Measurements from ENCODE around the gene TBC1D22A. TPM values are rescaled to one million over a fixed set of nuclear protein-coding genes. Genes with fewer than 3 reads are reported as not detected.

The TBC1D22A gene
- polyA plus RNA-seq, 1 of the 3 experiments (the other 2 are of a cell fraction) = 16.5 TPM

GRCh38 chr22:46812788-46813187 is 50.3 kb downstream of the TBC1D22A start:
- WGBS (ENCODE audit: low lambda C conversion rate) = 95% methylated on average over 13 of the region's 13 CpGs
- H3K4me1 ChIP-seq (ENCODE audit: control insufficient read depth in 1 of 2, insufficient read depth in 2 of 2, low read depth in 1 of 2, low read length in 1 of 2) = peaks cover 0 to 12% of the 10 kb centered on the region in 2 experiments; a peak in 2 of 4 replicates
- CTCF ChIA-PET = interaction anchor here (1.0 to 3.9 kb wide), 4 partner anchors 10 to 15 kb away, joined by 3 to 26 read pairs (median 3); no protein-coding TSS in a partner anchor
- POLR2A ChIA-PET = no interaction called here
- no peak overlapping the region for H2AFZ ChIP-seq (ENCODE audit: low read depth)
- no peak for DNase-seq
- TF ChIP-seq USF1 (IDR thresholded peaks at IDR 0.05; ENCODE audit: borderline replicate concordance, low read depth) (no peak), FOSL2 (IDR thresholded peaks at IDR 0.05; ENCODE audit: borderline replicate concordance, low read depth) (no peak), GATA2 (CRISPR knock-in tag; IDR thresholded peaks at IDR 0.05) (no peak), MXI1 (IDR thresholded peaks at IDR 0.05; ENCODE audit: low read depth, low read length) (no peak), RFX5 (IDR thresholded peaks at IDR 0.05; ENCODE audit: low read length) (no peak), TCF12 (IDR thresholded peaks at IDR 0.05) (no peak), SIN3A (IDR thresholded peaks at IDR 0.05; ENCODE audit: borderline replicate concordance, low read depth, low read length) (no peak), TEAD4 (IDR thresholded peaks at IDR 0.05; ENCODE audit: borderline replicate concordance, insufficient read depth) (no peak), SMC3 (IDR thresholded peaks at IDR 0.05; ENCODE audit: low read depth, low read length) (no peak), RCOR1 (IDR thresholded peaks at IDR 0.05; ENCODE audit: low read length) (no peak), USF2 (IDR thresholded peaks at IDR 0.05; ENCODE audit: borderline replicate concordance, low read depth, low read length) (no peak), ELF1 (IDR thresholded peaks at IDR 0.05) (no peak), RXRA (IDR thresholded peaks at IDR 0.05; ENCODE audit: borderline replicate concordance, low read depth) (no peak), MAX (IDR thresholded peaks at IDR 0.05; ENCODE audit: low read depth) (no peak), CTCF (IDR thresholded peaks at IDR 0.05) (no peak), TAF1 (IDR thresholded peaks at IDR 0.05; ENCODE audit: borderline replicate concordance, low read depth, low read length) (no peak), CHD2 (IDR thresholded peaks at IDR 0.05; ENCODE audit: low read length, partially characterized antibody) (no peak)
- peaks cover 3% of the 10 kb centered on the region for H3F3A ChIP-seq (replicated peaks; ENCODE audit: insufficient read depth)
- no peak overlapping the region for H3K9ac ChIP-seq
- H3K79me2 ChIP-seq (ENCODE audit: insufficient read depth) = peaks cover 30% of the 10 kb centered on the region
- no peaks in the 10 kb centered on the region for H3K9me2 ChIP-seq
- no peak overlapping the region for H3K4me3 ChIP-seq (ENCODE audit: low read depth in 2 of 2, low read length in 1 of 2)
- H3K27me3 ChIP-seq (ENCODE audit: insufficient read depth) = no peaks in the 10 kb centered on the region
- no peak overlapping the region for H3K4me2 ChIP-seq
- H3K9me3 ChIP-seq = no peaks in the 10 kb centered on the region
- H3K27ac ChIP-seq (ENCODE audit: low read depth in 2 of 2, low read length in 1 of 2) = no peak overlapping the region
- no peaks in the 10 kb centered on the region for H3K36me3 ChIP-seq (replicated peaks in 1 of 2; ENCODE audit: control insufficient read depth in 1 of 2, insufficient read depth in 2 of 2, low read length in 1 of 2)
- H4K20me1 ChIP-seq (ENCODE audit: insufficient read depth) = peaks cover 10% of the 10 kb centered on the region; the same call in 1 of the 2 replicates
